NB4 (cell line): ENCODE measurements around the gene TPRG1L.

ENCODE experiments used
- TF ChIP-seq, protein P1 (sequence below): IDR thresholded peaks from one replicate; pipeline ENCODE4 v1.5.1; 2012; ENCODE audit warnings: low read depth, low read length
- TF ChIP-seq, protein P2 (sequence below): IDR thresholded peaks from 2 replicates; pipeline ENCODE4 v1.6.1; 2011; ENCODE audit warnings: low read depth, low read length

GRCh38 chr1:3630914-3631313 lies 6.1 kb downstream of the TPRG1L start:
- TF ChIP-seq, protein P1, sequence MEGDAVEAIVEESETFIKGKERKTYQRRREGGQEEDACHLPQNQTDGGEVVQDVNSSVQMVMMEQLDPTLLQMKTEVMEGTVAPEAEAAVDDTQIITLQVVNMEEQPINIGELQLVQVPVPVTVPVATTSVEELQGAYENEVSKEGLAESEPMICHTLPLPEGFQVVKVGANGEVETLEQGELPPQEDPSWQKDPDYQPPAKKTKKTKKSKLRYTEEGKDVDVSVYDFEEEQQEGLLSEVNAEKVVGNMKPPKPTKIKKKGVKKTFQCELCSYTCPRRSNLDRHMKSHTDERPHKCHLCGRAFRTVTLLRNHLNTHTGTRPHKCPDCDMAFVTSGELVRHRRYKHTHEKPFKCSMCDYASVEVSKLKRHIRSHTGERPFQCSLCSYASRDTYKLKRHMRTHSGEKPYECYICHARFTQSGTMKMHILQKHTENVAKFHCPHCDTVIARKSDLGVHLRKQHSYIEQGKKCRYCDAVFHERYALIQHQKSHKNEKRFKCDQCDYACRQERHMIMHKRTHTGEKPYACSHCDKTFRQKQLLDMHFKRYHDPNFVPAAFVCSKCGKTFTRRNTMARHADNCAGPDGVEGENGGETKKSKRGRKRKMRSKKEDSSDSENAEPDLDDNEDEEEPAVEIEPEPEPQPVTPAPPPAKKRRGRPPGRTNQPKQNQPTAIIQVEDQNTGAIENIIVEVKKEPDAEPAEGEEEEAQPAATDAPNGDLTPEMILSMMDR: no peak
- TF ChIP-seq, protein P2, sequence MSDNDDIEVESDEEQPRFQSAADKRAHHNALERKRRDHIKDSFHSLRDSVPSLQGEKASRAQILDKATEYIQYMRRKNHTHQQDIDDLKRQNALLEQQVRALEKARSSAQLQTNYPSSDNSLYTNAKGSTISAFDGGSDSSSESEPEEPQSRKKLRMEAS: no peak
